Fibroblast of pulmonary artery (primary cell): Measurements from ENCODE around the gene ICOSLG.
A peak's percentile ranks its signal among the peaks of the same experiment; 100 is the strongest.
"Not testable (repeated sequence)": the region's sequence is repeated elsewhere in the genome, so short reads cannot be mapped to it uniquely, and the experiment has no call there.

Experiments
- DNase-seq: peaks from one replicate; pipeline ENCODE4 v3.0.0-alpha.2; 2010; ENCODE audit warnings: low read depth
- H3K4me3 ChIP-seq: replicated peaks from 2 replicates; pipeline ENCODE4 v1.5.1; 2011; ENCODE audit warnings: low read depth, mild to moderate bottlenecking, control low read depth, low read length, moderate library complexity
- CTCF ChIP-seq: IDR thresholded peaks from 2 replicates; pipeline ENCODE4 v1.5.1; 2011; ENCODE audit warnings: mild to moderate bottlenecking, control low read depth, low read length, inconsistent platforms; ENCODE audit errors: missing control alignments

ICOSLG gene

DNA sequence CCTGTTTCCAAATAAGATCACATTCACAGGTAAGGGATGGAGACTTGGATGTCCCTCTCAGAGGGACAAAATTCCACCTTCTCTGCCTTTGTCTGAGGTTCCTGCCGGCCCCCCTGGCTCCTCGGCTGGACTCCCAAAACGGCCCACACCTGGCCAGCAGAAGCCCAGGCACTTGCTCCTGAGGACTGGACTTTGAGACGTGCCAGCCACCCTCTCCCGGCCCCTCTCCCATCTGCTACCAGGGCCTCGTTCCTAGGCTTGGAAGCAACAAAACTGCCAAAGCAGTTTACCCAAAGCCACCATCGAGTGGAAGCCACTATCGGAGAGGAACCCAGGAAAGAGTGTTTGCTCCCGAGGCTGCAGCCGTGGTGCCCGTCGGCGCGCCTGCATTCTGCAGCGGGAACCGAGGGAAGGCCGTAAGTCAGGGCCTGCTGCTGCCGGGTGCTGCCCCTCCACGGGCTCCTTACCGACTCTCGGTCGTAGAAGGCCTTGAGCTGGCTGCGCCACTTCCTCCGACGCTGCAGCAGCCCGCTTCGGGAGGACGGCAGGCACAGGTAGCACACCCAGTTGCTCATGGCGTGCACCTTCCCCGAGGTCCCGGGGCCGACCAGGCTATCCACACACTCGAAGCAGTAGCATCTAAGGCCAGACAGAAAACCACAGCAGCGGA, 17.4 kb upstream of the ICOSLG start:
- no peak overlapping the region for H3K4me3 ChIP-seq
- TF ChIP-seq CTCF: no peak
- DNase-seq: no peak

DNA sequence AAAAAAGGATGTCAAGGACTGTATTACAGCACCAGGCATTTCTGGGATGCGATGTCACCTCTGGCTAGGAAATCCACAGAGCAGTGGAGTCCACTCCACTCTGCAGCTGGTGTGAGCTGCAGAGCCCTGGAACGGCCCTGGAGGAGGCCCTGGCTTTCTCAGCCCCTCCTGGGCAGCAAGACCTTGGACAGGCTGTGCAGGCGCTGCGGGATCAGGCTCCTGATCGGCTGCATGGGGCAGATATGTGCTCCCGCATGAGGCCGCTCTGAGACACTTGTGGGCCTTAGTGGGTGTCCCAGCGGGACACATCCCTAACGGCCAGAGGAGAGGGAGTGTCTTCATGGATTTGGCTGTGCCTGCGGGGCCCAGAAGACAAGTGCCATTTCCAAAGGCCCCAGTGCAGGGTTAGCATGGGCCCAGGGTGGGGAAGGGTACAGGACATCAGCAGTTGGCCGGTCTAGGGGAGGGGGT, 14.8 kb upstream of the ICOSLG start:
- peak; percentile 16 for DNase-seq
- no peak for TF ChIP-seq CTCF
- no peak overlapping the region for H3K4me3 ChIP-seq

DNA sequence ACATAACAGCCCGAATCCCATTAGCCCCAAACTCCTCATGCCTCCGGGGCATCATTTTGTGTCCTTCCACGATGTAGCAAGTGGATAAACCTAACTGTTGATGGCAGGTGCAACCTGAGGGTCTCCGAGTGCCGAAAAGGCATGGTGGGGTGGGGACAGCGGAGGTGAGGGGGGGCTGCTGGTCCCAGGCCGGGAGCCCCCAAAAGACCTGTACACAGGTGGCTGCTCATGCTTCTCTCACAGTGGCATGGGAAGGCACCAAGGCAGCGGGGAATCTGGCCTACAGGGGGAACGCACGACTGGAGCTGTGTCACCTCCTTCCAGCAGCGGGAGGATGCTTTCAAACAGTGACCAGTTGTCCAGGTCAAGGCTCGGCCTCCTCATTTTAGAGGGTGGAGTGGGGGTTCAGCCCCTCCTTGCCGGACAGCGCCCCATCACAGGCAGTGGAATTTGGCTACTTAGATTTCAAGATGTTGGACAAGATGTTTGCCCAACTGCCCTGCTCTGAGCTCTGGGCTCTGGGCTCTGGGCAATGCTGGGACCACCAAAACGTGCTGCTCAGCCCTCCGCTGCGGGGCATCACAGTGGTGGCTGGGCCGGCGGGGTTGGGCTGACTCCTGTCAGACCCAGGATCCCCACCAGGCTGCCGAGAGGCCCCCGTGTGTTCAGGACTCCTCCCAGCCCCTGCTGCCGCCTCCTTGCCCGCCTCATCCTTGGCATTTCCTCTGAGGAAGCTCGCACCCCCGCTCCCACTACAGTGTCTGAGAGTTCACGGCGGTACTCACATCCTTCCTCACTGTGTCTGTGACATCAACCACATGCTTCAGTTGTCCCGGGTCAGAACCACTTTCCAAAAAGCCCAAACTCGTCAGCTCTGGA, 13.3 kb upstream of the ICOSLG start:
- no peak for TF ChIP-seq CTCF
- no peak for DNase-seq
- no peak overlapping the region for H3K4me3 ChIP-seq

GRCh38 chr21:44249204-44250037, 8.7 kb upstream of the ICOSLG start:
- not testable (repeated sequence) for DNase-seq

GRCh38 chr21:44247904-44248303, 7.2 kb upstream of the ICOSLG start:
- not testable (repeated sequence) for DNase-seq, H3K4me3 ChIP-seq

More at GRCh38 chr21:44249204-44250037, 8.7 kb upstream of the ICOSLG start:
- not testable (repeated sequence) for H3K4me3 ChIP-seq

DNA sequence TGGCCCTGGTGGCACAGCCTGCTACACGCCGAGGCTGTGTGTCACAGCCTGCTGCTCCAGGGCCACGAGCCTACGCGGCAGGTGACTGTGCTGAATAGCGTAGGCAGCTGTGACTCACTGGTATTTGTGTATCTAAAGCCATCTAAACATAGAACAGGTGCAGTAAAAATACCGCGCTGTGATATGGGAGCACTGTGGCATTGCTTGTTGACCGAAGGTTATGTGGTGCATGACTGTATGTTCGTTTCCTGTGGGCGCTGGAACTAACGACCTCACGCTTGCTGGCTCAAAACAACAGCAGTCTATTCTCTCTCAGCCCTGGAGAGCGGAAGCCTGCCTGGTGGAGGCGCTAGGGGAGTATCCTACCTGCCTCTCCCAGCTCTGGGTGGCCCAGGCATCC, 3.2 kb upstream of the ICOSLG start:
- DNase-seq, H3K4me3 ChIP-seq: not testable (repeated sequence)

DNA sequence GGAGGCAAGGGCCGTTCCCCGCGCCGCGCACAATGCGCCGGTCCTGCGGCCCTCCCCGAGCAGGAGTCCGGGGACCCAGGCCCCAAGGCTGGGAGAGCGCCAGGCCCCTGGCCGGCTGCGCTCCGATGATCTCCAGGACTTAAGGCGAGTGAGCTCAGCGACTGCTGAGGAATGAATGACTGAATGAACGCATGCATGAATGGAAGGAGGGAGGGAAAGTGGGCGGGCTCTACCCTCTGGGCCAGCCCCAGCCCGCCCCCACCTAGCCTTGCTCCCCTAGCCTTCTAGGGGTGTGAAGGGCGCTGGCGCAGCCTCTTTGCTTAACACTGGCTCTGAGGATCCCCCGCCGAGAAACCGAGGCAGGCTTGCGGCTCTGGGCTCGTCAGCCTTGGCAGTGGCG, 538 bp upstream of the ICOSLG start:
- not testable (repeated sequence) for H3K4me3 ChIP-seq, DNase-seq

GRCh38 chr21:44240353-44240752, 390 bp downstream of the ICOSLG start:
- DNase-seq, H3K4me3 ChIP-seq: not testable (repeated sequence)

- DNase-seq, H3K4me3 ChIP-seq: not testable (repeated sequence)
Observed at GRCh38 chr21:44229561-44229960, 11.2 kb downstream of the ICOSLG start.

- H3K4me3 ChIP-seq, DNase-seq: not testable (repeated sequence)
Observed at GRCh38 chr21:44228109-44228508, 12.6 kb downstream of the ICOSLG start.

DNA sequence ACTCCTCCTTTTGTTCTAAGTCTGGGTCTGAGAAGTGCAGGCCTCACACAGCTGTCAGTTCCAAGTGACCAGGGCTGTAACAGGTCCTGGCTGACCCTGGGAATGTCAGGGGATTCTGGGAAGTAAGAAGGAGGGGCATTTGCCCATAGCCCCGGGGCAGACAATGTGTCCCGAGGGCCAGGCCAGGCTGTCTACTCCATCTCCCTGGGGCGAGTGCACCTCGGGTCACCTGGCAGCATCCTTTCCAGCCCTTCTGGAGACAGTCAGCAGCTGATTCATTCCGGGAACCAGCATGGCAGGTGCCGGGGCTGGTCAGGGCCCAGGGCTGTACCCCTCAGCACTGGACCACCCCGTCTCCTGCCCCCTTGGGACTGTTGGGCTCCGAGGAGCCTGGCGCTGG, 13.1 kb downstream of the ICOSLG start:
- not testable (repeated sequence) for DNase-seq, H3K4me3 ChIP-seq

GRCh38 chr21:44225605-44226004, 15.1 kb downstream of the ICOSLG start:
- not testable (repeated sequence) for DNase-seq, H3K4me3 ChIP-seq

GRCh38 chr21:44223334-44223733, 17.4 kb downstream of the ICOSLG start:
- not testable (repeated sequence) for H3K4me3 ChIP-seq, DNase-seq

- DNase-seq: not testable (repeated sequence)
Observed at GRCh38 chr21:44220674-44221073, 20.1 kb downstream of the ICOSLG start.

More at GRCh38 chr21:44220674-44221073, 20.1 kb downstream of the ICOSLG start:
- H3K4me3 ChIP-seq: not testable (repeated sequence)
